Measurements from ENCODE around the gene SIM1. TPM values are rescaled to one million over a fixed set of nuclear protein-coding genes. Genes with fewer than 3 reads are reported as not detected.

Gene SIM1
- total and polyA plus RNA-seq, 2 of the 8 experiments (the other 6 are each of a cell fraction or from before 2014, with no cell fraction given), result 0.02 to 0.39 TPM

DNA sequence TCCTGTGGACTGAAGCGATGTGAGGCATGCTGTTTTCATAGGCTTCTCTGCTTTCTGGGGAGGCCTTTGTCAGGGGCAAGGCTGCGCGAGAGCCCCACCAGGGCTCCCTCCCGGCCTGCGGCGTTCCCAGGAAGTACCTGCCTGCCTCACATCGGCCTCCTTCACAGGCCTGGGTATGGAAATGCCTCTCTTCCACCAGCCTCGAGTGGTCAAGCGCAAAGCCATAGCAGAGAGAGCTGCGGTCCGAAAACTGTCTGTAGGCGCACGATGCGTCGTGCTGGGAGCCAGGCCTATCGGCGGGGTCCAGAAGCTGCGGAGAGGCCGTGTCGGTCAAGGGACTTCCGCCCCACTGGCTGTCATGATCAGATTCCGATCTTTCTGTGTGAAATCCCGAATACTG lies 71.2 kb downstream of the SIM1 start (continued):
- TF ChIP-seq, protein P1, sequence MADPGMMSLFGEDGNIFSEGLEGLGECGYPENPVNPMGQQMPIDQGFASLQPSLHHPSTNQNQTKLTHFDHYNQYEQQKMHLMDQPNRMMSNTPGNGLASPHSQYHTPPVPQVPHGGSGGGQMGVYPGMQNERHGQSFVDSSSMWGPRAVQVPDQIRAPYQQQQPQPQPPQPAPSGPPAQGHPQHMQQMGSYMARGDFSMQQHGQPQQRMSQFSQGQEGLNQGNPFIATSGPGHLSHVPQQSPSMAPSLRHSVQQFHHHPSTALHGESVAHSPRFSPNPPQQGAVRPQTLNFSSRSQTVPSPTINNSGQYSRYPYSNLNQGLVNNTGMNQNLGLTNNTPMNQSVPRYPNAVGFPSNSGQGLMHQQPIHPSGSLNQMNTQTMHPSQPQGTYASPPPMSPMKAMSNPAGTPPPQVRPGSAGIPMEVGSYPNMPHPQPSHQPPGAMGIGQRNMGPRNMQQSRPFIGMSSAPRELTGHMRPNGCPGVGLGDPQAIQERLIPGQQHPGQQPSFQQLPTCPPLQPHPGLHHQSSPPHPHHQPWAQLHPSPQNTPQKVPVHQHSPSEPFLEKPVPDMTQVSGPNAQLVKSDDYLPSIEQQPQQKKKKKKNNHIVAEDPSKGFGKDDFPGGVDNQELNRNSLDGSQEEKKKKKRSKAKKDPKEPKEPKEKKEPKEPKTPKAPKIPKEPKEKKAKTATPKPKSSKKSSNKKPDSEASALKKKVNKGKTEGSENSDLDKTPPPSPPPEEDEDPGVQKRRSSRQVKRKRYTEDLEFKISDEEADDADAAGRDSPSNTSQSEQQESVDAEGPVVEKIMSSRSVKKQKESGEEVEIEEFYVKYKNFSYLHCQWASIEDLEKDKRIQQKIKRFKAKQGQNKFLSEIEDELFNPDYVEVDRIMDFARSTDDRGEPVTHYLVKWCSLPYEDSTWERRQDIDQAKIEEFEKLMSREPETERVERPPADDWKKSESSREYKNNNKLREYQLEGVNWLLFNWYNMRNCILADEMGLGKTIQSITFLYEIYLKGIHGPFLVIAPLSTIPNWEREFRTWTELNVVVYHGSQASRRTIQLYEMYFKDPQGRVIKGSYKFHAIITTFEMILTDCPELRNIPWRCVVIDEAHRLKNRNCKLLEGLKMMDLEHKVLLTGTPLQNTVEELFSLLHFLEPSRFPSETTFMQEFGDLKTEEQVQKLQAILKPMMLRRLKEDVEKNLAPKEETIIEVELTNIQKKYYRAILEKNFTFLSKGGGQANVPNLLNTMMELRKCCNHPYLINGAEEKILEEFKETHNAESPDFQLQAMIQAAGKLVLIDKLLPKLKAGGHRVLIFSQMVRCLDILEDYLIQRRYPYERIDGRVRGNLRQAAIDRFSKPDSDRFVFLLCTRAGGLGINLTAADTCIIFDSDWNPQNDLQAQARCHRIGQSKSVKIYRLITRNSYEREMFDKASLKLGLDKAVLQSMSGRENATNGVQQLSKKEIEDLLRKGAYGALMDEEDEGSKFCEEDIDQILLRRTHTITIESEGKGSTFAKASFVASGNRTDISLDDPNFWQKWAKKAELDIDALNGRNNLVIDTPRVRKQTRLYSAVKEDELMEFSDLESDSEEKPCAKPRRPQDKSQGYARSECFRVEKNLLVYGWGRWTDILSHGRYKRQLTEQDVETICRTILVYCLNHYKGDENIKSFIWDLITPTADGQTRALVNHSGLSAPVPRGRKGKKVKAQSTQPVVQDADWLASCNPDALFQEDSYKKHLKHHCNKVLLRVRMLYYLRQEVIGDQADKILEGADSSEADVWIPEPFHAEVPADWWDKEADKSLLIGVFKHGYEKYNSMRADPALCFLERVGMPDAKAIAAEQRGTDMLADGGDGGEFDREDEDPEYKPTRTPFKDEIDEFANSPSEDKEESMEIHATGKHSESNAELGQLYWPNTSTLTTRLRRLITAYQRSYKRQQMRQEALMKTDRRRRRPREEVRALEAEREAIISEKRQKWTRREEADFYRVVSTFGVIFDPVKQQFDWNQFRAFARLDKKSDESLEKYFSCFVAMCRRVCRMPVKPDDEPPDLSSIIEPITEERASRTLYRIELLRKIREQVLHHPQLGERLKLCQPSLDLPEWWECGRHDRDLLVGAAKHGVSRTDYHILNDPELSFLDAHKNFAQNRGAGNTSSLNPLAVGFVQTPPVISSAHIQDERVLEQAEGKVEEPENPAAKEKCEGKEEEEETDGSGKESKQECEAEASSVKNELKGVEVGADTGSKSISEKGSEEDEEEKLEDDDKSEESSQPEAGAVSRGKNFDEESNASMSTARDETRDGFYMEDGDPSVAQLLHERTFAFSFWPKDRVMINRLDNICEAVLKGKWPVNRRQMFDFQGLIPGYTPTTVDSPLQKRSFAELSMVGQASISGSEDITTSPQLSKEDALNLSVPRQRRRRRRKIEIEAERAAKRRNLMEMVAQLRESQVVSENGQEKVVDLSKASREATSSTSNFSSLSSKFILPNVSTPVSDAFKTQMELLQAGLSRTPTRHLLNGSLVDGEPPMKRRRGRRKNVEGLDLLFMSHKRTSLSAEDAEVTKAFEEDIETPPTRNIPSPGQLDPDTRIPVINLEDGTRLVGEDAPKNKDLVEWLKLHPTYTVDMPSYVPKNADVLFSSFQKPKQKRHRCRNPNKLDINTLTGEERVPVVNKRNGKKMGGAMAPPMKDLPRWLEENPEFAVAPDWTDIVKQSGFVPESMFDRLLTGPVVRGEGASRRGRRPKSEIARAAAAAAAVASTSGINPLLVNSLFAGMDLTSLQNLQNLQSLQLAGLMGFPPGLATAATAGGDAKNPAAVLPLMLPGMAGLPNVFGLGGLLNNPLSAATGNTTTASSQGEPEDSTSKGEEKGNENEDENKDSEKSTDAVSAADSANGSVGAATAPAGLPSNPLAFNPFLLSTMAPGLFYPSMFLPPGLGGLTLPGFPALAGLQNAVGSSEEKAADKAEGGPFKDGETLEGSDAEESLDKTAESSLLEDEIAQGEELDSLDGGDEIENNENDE (IDR thresholded peaks at IDR 0.05; ENCODE audit: insufficient replicate concordance, low read length), result no peak
- no peak for TF ChIP-seq FOSL1 (IDR thresholded peaks at IDR 0.05; ENCODE audit: insufficient read depth, low read depth, low read length)
- TF ChIP-seq SAP30 (IDR thresholded peaks at IDR 0.05; ENCODE audit: insufficient read depth, insufficient replicate concordance, low read length), result no peak
- TF ChIP-seq CHD1 (IDR thresholded peaks at IDR 0.05; ENCODE audit: low read depth, low read length), result no peak
- TF ChIP-seq SP4 (IDR thresholded peaks at IDR 0.05; ENCODE audit: low read length), result no peak
